GM19372 (cell line): Measurements from ENCODE around the gene ACSS1.

Experiments used
- ATAC-seq: cut with Tn5 transposase; IDR thresholded peaks from one replicate; pipeline ENCODE4 v1.9.1; 2021; ENCODE audit warnings: mild to moderate bottlenecking, low read depth, moderate library complexity; ENCODE audit not compliant: unreplicated experiment

The ACSS1 gene

GRCh38 chr20:24962182-24962492 lies 95.8 kb downstream of the ACSS1 start:
- ATAC-seq: no peak

GRCh38 chr20:24961384-24962181 lies 96.4 kb downstream of the ACSS1 start:
- ATAC-seq: no peak

GRCh38 chr20:24960861-24961260 lies 97.1 kb downstream of the ACSS1 start:
- ATAC-seq: no peak

GRCh38 chr20:24960302-24960801 lies 97.6 kb downstream of the ACSS1 start:
- ATAC-seq: no peak

- ATAC-seq: no peak
Measured at GRCh38 chr20:24959591-24960301, 98.2 kb downstream of the ACSS1 start.

DNA sequence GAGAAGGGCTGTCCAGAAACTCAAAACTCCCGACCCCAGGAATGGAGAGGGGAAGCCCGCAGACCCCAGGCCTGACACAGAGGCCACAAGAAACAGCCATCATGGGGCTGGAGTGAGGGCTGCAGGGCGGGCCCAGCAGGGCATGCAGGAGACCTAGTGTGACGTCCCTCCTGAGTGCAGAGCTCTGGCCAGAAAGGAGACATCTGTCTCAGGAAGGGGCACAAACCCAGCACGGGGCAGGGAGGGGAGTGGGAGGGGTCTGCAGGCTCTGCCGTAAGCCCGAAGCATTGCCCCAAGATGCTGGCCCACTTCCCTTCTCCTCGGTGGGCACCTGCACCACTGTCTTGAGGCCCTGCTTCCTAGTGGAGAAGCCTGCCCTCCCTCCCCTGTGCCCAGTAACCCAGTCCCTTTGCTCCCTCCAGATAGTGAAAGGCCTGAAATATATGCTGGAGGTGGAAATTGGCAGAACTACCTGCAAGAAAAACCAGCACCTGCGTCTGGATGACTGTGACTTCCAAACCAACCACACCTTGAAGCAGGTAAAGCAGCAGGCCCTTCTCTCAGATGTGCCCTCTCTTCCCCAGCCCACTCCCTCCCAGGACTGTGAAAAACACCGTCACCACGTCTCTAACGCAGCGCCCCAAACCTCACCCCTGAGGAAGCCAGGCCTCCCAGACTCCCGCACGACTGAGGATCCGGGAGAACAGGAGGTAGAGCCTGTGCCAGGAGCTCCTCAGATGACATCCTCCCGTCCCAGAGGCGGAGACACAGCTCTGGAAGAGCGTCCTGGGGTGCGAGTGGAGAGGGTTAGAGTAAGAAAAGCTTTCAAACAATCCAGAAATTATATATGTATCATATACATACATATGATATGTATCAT lies 99.2 kb downstream of the ACSS1 start:
- no peak for ATAC-seq

- ATAC-seq: no peak
Measured at GRCh38 chr20:24957326-24958016, 100.5 kb downstream of the ACSS1 start.
